ENCODE results near the gene FGGY.

- TF ChIP-seq CTCF (conservative IDR thresholded peaks at IDR 0.05 in 1 of 2, IDR thresholded peaks at IDR 0.05 in 1 of 2; ENCODE audit: extremely low read depth in 1 of 2, insufficient read depth in 1 of 2, low read depth in 1 of 2, low read length in 2 of 2) (no peak), EZH2 (IDR thresholded peaks at IDR 0.05; ENCODE audit: borderline replicate concordance, low read length) (no peak)
Observed at GRCh38 chr1:59645893-59646292, 349.0 kb downstream of the FGGY start.
